PFSK-1 (cell line): ENCODE results near the gene MEGF11.

Experiments
- POLR2AphosphoS5 ChIP-seq: IDR thresholded peaks from 2 replicates; pipeline ENCODE4 v1.6.1; 2012; ENCODE audit warnings: low read depth, mild to moderate bottlenecking, control low read depth, low read length, moderate library complexity
- SIN3A ChIP-seq: IDR thresholded peaks from 2 replicates; pipeline ENCODE4 v1.6.1; 2012; ENCODE audit warnings: mild to moderate bottlenecking, low read length, moderate library complexity, borderline replicate concordance; ENCODE audit not compliant: insufficient read depth

- TF ChIP-seq POLR2AphosphoS5 (no peak), SIN3A (no peak)
Observed at GRCh38 chr15:65888981-65889380, 364.6 kb downstream of the MEGF11 start.
